Choroid plexus epithelial cell (primary cell): ENCODE results near the gene LFNG.

Experiments
- DNase-seq: peaks from one replicate; pipeline ENCODE4 v3.0.0-alpha.2; 2010; ENCODE audit warnings: low read depth
- H3K4me3 ChIP-seq: 2 replicates; pipeline ENCODE4 v1.5.1; 2011; ENCODE audit warnings: low read depth, mild to moderate bottlenecking, control low read depth, low read length, moderate library complexity
- CTCF ChIP-seq: conservative IDR thresholded peaks from 2 replicates; pipeline ENCODE4 v1.5.1; 2011; ENCODE audit warnings: low read depth, mild to moderate bottlenecking, control low read depth, inconsistent platforms, low read length, moderate library complexity

The LFNG gene

GRCh38 chr7:2498708-2499107, 20.9 kb upstream of the LFNG start:
- H3K4me3 ChIP-seq = no peak overlapping the region
- no peak for TF ChIP-seq CTCF
- DNase-seq = no peak

GRCh38 chr7:2499181-2499580, 20.4 kb upstream of the LFNG start:
- DNase-seq = no peak
- no peak for TF ChIP-seq CTCF
- H3K4me3 ChIP-seq = no peak overlapping the region

- H3K4me3 ChIP-seq = no peak overlapping the region
- DNase-seq = no peak
- no peak for TF ChIP-seq CTCF
These were observed 19.7 kb upstream of the LFNG start for GRCh38 chr7:2499719-2500430.

DNA sequence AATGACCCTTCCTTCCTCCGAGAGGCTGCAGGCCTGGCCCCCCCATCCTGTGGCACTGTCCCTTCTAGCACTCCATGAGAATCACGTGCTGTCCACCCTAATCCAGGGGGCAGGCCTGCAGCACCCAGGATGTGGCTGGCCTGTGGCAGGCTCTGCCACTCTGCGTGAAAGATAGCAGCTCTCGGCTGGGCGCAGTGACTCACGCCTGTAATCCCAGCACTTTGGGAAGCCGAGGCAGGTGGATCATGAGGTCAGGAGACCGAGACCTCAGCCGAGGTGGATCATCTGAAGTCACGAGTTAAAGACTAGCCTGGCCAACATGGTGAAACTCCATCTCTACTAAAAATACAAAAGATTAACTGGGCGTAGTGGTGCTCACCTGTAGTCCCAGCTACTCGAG, 18.9 kb upstream of the LFNG start:
- no peak for DNase-seq
- no peak overlapping the region for H3K4me3 ChIP-seq
- TF ChIP-seq CTCF = no peak

GRCh38 chr7:2501947-2502646, 17.5 kb upstream of the LFNG start:
- no peak for TF ChIP-seq CTCF
- DNase-seq = no peak

GRCh38 chr7:2502647-2502966, 17.0 kb upstream of the LFNG start:
- no peak for DNase-seq
- H3K4me3 ChIP-seq = no peak overlapping the region
- TF ChIP-seq CTCF = no peak

More at GRCh38 chr7:2501947-2502646, 17.5 kb upstream of the LFNG start:
- H3K4me3 ChIP-seq = no peak overlapping the region
